ENCODE results near the gene SPRR2E.
"Not testable (repeated sequence)": the region's sequence is repeated elsewhere in the genome, so short reads cannot be mapped to it uniquely, and the experiment has no call there.

- not testable (repeated sequence) for TF ChIP-seq BHLHE40 (IDR thresholded peaks at IDR 0.05; ENCODE audit: borderline replicate concordance); CTBP1 (IDR thresholded peaks at IDR 0.05; ENCODE audit: borderline replicate concordance); SP1 (IDR thresholded peaks at IDR 0.05); FOXK2 (IDR thresholded peaks at IDR 0.05); ZNF384 (IDR thresholded peaks at IDR 0.05); HDGF (IDR thresholded peaks at IDR 0.05; ENCODE audit: borderline replicate concordance); SUZ12 (IDR thresholded peaks at IDR 0.05); ARNT (IDR thresholded peaks at IDR 0.05); PKNOX1 (IDR thresholded peaks at IDR 0.05); LEF1 (IDR thresholded peaks at IDR 0.05; ENCODE audit: borderline replicate concordance); FOXA1 (IDR thresholded peaks at IDR 0.05)
Observed at GRCh38 chr1:153056111-153056510, 38.2 kb downstream of the SPRR2E start.
